Measurements from ENCODE around the gene NMNAT2.
A peak's percentile ranks its signal among the peaks of the same experiment; 100 is the strongest.
"Not testable (repeated sequence)": the region's sequence is repeated elsewhere in the genome, so short reads cannot be mapped to it uniquely, and the experiment has no call there.

Gene NMNAT2

DNA sequence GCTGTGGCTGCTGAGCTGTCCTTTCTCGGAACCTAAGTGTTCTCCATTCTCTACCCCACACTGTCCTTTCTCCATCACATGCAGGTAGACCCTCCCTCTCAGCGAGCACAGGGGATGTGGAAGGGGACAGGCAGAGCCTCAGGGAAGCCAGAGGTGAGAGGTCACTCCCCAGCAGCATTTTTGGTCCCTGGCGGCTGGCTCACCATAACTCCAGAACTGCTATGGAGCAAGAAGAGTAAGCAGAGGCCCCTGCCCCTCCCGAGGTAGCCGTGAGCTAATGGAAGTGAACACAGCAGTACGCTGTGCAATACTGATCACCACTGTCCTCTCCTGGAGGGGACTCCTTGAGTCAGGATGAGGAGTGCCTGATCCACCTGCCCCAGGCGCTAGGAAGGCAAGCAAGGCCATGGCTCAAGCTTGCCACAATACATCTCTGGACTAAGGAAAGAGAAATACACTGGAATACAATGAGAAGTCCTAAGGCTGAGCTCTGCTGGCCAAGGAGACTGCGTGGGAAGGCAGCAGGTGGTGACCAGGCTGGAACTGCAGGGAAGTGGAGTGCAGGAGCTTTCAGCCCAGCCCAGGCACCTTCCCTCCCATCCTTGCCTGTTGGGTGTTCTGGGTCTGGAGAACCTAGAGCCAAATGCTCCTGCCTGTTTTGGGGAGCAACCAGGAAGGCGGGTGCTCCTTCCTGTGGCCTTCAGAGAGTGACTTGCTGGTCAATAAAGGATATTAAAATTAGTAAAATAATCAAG, 135.9 kb downstream of the NMNAT2 start:
- DNase-seq: no peak

DNA sequence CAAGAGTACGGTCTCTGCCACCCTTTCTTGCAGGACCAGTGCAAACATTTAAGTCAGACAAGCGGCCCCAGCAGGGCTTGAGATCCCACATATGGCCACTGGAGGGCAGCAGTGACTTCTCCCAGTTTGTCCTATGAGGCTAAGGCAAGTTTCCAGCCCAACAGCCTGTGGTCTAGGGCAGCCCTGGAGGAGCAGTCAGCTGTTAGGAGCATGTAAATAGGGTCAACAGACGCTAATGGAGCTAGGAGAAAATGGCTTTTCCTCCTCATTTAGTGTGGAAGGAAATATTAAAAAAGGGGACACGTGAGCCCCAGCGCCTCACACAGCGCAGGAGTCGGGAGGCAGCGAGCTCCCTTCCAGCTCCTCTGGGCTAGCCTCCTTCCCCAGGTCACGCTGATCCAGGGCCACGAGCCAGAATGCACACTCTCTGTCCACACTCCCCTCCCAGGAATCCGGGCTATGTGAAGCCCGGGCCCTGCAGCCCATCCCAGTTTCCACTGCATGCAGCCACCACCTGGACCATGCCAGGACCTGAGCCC, 136.6 kb downstream of the NMNAT2 start:
- peak; percentile 73 for DNase-seq

- no peak for DNase-seq
Measured at GRCh38 chr1:183281039-183281438, 137.1 kb downstream of the NMNAT2 start.

- DNase-seq: no peak
Measured at GRCh38 chr1:183279835-183280234, 138.3 kb downstream of the NMNAT2 start.

DNA sequence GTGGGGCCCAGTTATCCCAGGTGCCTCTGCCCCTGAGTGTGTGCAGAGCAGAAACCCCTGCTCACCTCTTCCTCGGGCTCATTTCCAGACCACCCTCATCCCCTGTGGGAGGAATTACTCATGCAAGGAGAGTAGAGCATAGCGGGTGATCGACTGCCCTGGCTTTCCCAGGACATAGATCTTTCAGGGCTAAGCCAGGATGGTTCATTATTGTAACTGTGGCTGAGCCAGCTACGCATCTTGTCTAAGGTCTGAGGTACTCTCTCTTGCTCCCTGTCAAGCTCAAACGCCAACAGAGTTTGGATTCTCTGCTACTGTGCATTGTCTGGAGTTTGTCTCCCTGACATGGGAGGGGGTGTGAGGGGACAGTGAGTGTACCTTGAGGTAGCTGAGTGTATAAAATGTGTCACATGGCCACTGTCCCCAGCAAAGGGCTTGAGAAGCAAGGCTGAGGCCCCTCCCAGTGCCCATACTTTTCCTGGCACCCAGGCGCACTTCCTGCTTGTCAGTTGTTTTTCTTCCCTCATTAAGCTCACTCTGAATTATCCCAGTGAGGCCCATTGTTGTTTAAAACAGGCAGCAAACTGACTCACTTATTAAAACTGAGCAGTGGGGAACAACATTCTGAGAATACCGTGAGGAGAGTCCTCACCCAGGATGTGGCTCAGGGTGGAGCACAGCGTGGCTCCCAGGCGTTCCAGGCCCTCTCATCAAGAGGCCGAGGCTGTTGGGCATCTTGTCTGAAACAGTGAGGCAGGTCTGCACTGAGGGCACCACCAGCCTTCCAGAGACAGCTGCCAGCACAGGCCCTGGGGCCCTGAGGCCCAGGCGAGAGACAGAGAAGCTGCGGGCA, 139.2 kb downstream of the NMNAT2 start:
- DNase-seq: no peak

DNA sequence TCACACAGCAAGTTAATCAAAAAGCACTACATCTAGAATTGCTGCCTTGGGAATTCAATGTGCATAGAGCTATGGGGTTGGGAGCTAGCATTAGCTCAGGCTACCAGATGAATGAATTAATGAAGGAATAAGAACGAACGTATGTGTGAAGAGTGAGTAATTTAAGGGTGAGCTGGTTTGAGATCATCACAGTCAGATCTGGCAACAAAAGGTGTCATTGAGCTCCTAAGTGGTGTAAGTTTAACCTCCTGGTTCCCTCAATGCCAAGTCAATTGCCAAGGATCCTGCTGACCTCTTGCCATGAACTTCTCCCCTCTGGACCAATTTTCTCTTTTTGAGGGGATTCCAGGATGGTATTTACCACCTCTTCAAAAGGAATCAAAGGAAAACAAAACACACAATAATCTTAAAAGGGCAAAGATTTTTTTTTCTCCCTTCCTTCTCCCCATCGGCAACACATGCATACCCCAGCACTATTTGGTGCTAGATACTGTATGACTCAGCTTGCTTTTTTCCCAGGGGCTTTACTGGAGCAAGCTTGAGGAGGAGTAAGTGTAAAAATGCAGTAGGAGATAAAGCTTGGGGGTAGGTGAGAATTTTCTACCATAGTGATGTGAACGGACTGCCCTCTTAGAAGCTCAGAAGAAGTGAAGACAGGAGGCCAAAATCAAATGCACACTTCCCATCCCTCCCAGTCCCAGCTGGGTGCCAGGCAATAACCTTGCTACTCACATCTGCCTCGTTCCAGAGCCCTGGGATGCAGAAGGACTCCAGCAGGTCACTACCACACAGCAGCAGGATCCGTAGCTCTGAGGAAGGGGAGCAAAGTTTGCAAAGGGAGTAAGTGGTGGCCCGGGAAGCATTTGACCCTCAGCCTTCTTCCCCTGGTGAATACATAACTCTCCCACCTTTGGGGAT, 140.1 kb downstream of the NMNAT2 start:
- DNase-seq: no peak

- DNase-seq: no peak
Measured at GRCh38 chr1:183276386-183277080, 141.6 kb downstream of the NMNAT2 start.

GRCh38 chr1:183275322-183275721, 142.9 kb downstream of the NMNAT2 start:
- no peak for DNase-seq

DNA sequence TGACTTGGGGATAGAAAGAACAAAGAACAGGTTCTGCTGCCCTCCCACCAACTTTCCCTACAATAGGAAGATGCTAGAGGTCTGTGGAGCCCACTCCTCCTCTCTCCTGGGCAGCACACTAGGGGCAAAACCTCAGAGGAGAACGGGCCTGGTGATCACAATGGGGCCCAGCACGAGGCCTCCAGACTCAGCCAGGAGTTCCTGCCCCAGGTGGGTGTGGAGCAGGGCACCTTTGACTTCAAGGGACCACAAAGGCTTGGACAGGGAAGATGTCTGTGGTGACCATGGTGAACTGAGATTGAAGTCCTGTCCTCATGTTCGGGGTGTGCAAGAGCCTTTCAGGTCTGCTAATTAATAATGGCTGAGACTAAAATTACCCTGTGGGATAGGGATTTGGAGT, 143.3 kb downstream of the NMNAT2 start:
- DNase-seq: no peak

GRCh38 chr1:183273984-183274383, 144.2 kb downstream of the NMNAT2 start:
- not testable (repeated sequence) for DNase-seq

GRCh38 chr1:183273300-183273699, 144.9 kb downstream of the NMNAT2 start:
- no peak for DNase-seq

DNA sequence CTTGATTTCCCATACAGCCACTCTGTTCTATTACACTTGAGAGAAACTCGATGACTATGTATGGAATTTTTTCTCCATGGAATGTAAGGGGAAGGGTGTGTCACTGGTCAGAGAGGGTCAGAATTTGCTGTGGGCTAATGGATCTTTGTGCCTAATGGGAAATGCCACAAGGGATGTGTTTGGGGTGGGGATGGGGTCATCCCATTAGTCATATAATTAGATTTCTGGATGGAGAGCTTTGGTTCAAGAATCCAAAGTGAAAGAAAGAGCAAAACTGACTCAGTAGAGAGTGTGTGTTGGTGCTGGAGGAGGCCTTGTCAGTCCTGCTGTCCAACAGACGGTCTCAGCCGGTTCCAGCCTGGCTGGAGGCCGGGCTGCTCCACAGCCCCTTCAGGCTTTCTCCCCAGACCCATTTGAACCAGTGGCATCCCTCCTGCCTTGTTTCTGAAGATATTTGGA, 145.8 kb downstream of the NMNAT2 start:
- no peak for DNase-seq

DNA sequence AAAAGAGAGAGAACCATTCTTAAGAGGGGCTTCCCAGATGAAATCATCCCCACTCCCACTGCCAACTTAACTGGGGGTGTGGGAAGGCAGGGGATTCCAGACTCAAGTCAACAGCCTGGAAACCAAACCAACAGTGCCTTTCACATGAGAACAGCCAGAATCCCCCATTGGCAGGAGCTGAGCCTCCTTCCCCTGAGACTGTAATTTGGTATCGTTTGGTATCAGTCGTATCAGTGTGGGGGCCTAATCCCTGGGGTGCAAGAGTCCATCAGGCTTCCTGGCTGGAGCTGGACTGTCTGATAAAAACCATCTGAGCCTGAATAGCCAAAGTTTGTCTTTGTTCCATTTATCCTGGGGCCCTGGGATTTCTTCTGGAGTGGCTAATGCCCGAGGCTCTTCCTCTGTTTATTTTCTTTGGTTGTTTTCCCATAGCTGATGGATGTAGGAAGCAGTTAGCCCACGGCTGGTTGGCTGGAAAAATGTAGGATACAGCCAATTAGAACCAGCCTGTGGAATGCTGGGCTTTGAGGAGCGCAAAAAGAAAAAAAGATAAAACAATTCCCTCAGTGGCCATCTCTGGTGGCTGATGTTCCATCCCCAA, 147.5 kb downstream of the NMNAT2 start:
- DNase-seq: no peak

DNA sequence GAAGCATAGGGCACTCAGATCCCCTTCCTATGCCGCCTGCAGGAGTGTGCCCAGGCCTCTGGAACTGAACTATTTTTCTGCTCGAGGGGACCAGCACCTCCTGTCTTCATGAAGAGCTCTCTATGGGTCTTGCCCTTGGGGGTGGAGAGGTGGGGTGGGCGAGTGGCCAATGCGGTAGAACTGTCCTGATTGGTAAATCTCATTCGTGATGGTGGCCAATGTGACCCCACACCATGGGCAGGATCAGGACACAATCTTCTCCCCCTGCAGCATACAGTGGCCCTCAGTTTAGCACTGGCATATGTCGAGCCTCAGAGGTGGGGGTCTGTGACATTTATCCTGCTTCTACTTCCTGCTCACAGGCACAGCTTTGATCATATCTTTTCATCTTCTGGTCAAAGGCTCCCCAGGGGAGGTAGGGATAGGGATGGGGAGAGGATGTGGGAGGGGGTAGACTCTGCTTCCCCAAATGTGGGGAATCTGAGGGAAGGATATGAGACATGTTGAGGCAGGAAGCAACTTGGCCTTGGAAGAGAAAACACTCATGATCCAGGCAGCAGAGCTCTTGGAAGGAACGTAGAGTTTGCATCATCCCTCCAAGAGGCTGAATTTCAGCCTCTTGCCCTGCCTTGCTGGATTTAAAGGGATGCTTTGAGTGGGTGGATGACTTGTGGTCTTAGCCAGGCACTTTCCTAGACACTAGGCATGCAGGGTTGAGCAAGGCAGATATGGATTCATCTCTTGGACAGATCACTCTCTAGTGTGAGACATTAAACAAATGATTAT, 150.3 kb downstream of the NMNAT2 start:
- no peak for DNase-seq

GRCh38 chr1:183263886-183264602, 154.1 kb downstream of the NMNAT2 start:
- DNase-seq: no peak

GRCh38 chr1:183262628-183263200, 155.5 kb downstream of the NMNAT2 start:
- DNase-seq: no peak

GRCh38 chr1:183259924-183260323, 158.3 kb downstream of the NMNAT2 start:
- no peak for DNase-seq

DNA sequence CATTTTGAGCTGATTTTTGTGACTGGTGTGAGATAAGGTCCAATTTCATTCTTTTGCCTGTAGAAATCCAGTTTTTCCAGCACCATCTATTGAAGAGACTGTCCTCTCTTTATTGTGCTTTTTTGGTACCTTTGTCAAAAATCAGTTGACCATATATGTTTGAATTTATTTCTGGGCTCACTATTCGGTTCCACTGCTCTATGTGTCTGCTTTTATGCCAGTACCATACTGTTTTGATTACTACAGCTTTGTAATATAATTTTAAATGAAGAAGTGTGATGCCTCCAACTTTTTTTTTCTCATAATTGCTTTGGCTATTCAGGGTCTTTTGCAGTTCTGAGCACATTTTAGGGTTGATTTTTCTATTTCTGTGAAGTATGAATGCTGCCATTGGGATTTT, 163.1 kb downstream of the NMNAT2 start:
- no peak for DNase-seq

- no peak for DNase-seq
Measured at GRCh38 chr1:183251959-183252450, 166.2 kb downstream of the NMNAT2 start.

All from activated naive CD4-positive, alpha-beta T cell treated with Interleukin-2 at 50 U/mL for 16 hours (primary cell).